Stimulated activated CD8-positive, alpha-beta memory T cell treated with anti-CD3 and anti-CD28 coated beads, Interleukin-2, amount 100 ng/mL, for 1 hour (primary cell): Measurements from ENCODE around the gene AGBL4.

Experiments used
- DNase-seq, 2 donors: peaks; one replicate each; pipeline ENCODE4 v3.0.0-alpha.2; 2020; ENCODE audit warnings: low read depth in 2 of 2

AGBL4 gene

DNA sequence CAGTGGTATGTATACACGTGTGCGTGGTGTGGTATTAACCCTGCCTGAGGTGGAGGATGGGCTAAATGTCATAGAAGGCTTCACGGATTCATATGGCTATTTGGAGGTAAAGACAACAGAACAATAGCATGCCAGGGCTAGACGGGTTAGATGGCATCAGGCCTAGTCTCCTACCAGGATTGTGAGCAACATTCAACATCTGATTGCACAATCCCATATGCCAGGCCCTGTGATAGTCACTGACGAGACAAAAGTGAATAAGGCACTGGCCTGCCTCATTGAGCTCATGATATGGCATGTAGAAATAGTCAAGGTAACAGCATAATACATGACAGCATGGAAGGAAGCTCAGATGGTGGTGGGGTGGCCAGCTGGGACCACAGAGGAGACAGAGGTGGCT, 1079.9 kb downstream of the AGBL4 start:
- no peak for DNase-seq

DNA sequence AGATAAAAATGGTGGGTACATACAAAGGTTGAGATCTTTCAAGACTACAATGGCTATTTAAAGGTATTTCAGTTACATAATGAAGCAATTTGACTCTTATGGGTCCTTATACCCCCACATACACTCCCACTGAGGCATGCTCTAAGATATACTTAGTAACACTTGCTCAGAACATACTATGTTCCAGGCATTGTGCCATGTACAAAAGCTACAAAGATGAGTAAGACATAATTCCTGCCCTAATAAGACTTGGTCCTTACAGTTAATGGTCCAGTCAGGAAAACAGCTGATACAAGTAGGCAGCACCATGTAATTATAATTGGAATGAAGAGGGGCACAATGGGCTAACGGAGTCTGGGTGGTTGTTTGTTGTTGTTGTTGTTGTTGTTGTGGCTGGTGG, 1080.4 kb downstream of the AGBL4 start:
- DNase-seq: no peak

DNA sequence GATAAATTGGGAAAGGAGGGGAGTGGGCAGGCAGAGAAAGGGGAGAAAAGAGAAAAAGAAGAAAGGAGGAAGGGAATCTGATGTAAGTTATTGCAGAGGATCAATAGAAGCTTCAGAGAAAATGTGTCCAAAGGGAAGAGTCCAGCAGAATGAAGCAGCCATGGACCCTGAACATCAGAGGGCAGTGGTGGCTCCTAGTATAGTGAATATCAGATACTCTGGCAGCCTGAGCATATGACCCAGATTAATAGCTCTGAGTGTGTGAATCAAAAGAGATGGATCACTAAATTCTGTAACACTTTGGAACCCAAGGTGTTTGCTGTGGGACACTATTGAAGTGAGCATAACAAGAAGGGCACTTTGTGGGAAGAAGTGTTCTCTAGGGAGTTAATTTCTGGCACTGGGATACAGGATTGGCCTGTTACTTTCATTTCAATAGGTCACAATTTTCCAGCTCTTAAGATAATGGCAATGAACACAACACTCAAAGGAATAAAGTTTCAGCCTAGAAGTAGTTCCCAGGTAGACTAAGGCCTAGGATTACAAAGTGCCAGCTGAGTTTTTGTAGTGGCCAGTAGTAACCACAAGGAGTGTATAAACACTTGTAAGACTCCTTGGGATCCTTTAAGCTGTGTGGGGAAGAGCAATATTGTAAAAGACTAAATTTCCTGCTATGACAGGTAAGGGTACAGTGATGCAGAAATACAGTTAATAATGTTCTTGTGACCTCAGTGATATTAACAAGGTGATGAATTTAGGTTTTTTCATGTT, 1082.6 kb downstream of the AGBL4 start:
- DNase-seq: no peak

DNA sequence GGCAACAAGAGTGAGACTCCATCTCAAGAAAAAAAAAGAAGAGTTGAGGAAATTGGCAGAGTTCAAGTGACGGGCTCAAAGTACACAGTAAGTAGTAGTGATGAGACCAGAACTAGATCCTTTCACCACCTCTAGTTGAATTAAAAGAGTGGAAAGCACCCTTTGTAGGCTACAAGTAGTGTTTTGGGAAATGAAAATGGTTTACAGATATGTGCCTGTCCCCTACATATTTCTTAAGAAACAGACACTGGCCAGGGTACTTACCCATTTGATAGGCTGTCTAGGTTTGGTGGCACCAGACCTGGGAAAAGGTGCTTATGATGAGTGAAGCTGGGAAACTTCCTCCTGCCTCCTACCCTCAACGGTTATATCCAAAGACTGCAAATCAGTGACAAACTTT, 1083.4 kb downstream of the AGBL4 start:
- DNase-seq: no peak

DNA sequence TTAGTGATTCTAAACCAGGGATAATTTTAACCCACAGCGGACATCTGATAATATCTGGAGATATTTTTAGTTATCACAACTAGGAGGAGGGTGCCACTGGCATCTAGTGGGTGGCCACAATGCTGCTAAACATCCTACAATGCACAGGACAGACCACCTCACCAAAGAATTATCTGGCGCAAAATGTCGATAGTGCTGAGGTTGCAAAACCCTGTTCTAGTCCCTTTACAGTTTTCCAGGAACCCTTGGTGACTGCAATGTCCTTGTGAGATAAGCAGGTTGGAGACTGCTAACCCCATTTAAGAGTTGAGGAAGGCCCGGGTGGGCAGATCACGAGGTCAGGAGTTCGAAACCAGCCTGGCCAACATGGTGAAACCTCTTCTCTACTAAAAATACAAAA, 1083.9 kb downstream of the AGBL4 start:
- no peak for DNase-seq

DNA sequence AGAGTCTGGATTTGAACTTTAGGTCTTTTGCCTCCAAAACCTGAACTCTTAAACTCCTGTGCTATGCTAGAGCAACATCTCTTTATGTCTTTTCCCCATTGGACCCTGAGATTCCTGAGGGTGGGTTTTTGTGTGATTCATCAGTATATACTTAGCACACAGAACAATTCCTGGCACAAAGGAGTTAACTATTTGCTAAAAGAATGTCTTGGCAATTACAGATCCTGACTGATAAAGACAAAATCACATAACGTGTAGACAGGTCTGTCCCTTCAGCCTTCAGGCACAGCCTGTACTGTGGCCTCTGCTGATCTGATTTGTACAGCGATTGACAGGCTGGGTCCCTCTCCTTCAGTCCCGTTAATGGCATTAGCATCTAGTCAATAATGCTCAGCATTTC, 1084.7 kb downstream of the AGBL4 start:
- no peak for DNase-seq

DNA sequence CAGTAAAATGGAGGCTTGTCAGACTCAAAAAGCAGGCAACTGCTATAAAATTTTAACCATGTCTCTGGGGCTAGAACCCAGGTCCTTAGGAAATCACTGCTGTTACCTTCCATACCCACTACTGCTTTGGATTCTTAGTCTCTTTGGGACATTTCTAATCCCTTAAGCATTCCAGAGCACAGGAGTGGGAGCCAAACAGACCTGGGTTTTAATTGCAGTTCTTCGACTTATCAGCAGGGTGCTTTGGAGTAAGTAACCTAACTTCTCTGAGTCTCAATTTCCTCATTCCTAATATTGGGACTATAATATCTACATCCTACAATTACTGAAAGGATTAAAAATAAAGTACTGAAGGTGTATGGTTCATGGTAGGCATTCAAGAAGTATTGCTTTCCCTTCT, 1086.0 kb downstream of the AGBL4 start:
- no peak for DNase-seq

DNA sequence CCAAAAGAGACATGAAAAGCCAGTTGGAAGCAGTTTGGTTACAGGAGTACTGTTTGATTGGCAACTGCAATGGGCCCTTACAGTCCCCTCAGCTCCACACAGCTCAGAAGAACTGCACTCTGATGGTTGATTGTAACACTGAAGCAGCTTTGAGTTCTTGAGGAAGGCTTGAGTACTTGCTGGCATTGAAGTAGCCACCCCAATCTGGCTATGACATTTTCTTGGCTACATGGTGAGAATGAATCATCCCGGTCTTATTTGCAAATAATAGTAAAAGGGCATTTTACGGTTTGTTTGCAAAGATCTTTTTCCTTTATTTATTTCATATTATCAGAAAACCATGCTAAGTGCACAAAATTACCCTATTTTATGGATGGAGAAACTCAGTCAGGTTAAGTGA, 1087.3 kb downstream of the AGBL4 start:
- no peak for DNase-seq

DNA sequence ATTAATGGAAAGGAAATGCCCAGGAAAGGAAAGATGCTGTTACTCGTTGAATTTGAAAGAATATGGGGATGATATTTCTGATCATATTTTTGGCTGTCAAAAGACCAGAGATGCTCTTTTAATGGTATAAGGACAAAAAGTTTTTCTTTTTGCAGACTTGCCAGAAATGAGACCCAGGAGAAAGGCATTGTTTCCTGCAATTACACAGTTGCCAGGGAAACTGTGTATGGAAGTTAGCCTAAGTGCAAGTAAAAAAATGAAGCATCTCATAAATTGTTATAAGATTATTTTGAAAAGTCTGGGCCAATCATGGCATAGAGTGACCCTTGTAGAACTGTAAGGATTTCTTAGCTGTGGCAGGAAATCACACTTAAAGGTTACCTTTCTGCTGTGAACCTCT, 1091.4 kb downstream of the AGBL4 start:
- no peak for DNase-seq

DNA sequence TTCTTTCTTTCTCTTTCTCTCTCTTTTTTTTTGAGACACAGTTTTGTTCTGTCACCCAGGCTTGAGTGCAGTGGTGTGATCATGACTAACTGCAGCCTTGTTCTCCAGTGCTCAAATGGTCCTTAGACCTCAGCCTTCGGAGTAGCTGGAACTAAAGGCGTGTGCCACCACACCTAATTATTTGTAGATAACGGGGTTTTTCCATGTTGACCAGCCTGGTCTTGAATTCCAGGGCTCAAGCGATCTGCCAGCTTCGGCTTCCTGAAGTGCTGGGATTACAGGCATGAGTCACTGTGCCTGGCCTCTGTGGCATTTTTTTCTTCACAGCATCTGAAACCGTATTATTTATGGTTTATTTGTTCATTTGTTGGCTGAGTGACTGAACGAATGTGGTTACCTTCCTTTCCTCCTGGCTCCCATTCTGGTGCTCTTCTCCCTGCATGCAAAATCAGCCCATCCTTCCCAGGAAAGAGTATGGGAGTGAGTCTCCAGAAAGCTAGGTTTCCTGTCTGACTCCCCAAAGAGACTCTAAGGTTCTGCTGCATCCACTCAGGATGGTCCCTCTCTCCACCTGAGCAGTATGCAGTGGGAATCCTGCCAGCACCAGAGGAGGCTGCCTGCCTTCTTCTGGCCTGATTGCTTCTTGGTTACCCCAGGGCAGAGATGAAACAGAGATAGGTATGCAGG, 1092.1 kb downstream of the AGBL4 start:
- no peak for DNase-seq

DNA sequence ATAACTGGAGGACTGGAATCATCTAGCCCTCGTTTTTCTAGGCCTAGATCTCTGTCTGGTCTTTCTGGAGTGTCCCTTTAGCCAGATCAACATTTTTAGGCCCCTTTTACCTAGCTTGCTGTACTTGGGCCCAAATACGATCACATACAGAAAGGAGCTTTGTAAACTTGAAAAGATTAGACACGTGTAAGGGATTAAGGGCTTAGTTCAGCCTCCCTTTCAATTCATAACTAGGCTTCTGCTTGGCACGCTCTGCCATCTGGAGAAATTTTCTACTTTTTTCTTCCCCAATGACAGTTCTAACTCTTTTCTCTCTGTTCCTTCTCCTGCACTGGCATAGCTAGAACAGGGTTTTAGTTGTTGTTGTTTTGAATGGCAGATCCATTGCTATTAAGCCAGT, 1093.7 kb downstream of the AGBL4 start:
- DNase-seq: no peak

DNA sequence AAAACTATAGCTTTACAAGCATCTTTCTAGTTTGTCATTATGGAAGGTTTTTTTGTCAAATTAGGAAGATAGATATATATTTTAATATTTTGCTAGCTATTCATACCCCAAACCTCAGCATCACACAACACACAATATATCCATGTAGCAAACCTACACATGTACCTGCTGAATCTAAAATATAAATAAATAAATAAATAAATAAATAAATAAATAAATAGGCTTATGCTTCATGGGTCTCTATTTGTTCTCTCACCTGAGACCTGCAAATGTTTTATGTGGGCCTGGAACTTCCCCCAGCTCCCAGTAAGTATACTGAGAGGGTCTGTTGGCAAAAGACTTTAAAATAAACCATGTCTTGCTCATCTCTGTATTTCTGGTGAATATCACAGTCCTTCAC, 1099.7 kb downstream of the AGBL4 start:
- no peak for DNase-seq

DNA sequence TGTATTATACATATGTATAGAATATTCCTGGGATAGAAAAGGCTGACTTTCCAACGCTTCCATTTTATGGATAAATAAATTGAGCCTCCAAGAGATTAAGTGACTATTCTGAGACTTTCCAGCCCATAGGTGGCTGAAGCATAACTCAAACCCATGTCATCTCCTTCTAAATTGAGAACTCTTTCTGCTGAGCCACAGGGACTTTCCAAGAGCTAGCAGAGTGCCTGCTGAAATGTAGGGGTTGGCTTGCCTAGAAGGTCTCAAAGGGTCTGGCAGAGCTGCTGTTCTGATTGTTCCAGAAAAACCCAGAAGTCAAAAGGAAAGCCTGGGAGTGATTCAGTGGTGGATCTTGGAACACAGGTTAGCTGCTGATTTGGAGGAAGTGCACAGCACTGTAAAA, 1100.6 kb downstream of the AGBL4 start:
- no peak for DNase-seq

DNA sequence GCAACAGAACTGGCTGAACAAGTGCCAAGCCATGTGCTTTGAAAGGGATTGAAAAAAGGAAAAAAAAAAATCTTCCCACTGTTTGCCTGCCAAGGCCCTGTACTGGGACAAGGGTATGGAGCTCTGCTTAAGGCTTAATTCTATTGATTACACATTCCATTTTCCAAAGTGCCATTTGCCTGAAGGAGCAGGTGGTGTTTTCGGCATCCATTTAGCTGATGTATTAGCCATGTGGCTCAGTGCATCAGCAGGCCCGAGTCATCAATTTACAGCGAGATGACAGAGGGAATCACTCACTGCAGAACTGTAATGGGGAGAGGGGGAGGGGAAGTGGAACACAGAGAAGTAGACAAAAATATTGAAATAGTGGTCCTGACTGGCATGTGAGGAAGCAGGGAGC, 1102.9 kb downstream of the AGBL4 start:
- DNase-seq: no peak

DNA sequence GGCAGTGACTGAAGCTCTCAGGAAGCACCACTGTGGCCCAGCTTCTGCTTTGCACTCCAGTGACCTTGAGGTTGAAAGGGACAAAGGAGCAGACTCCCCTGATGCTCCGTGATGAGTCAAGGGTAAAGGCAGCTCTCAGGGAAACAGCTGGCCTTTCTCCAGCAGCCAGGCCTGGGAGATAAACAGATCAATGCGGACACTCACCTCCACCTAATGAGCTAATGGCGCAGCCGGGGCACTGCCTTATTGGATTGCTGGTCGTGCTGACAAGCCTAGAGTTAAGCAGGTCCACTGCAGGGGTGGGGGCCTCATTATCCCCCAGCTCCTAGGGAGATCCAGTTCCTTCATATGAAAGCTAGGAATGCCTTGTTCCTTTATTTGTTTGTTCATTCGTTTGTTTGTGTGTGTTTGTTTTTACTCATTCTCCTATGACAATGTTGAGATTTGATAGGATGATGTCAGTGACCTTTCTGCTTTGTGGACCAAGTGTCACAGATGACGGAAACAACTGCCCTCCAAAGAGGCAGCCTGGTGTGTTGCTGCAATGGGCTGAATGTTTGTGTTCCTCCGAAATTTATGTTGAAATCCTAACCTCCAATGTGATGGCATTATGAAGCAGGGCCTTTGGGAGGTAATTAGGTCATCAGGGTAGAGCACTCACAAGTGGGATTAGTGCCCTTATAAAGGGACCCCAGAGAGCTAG, 1105.7 kb downstream of the AGBL4 start:
- no peak for DNase-seq

DNA sequence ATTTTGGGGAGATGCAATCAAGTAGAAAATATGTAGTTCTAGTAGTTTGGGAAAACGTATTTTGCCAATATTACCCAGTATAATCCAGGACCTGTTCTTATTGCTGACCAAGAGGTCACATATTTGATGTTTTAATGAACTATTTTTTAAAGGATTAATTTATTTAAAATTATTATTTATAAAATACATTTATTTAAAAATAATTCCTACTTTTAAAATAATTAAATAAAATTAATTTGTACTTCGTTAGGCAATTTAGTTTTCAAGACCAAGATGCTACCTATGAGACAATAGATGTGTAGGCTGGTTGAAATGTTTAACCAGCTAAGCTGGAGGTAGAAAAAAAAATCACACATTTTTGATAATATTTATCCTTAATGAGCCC, 1106.7 kb downstream of the AGBL4 start:
- DNase-seq: no peak

DNA sequence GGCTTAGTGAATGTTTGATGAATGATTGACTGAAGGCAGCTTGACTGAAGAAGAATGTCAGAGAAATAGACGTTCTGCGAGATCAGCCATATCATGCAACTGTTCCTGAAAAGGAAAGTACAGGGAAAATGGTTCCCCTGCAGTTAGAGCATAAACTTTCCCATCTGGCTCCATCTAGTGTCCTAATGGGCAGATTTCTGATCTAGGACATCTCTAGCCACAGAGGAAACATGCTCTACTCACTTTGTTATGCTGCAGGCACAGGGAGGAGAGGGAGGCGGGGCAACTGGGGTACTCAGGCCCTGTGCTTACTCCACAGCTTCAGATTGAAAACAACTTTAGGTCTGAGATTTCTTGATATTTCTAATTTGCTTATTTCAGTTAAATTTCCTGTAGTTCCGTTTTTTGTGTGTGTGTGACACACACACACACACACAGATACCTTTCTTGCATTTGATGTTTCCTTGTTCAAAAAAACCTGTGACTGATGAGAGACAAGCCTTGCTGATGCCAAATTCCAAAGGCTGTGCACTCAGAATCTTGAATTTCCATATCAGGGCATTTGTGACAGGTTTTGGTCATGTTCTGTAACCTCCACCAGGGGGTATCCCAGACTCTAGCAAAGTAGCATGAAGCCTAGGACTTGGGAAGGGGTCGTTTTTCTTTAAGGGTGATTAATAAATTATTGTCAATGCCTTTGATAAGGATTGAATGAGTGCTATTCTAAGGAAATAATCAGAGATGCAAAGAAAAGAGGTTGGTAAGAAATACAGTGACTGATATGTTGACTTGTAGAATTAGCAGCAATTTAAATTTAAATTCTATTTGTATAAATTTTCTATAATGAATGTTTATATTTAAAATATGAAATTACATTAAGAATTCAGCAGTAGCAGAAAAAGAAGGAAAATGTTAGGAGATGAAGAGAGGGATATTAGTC, 1107.4 kb downstream of the AGBL4 start:
- DNase-seq: no peak

DNA sequence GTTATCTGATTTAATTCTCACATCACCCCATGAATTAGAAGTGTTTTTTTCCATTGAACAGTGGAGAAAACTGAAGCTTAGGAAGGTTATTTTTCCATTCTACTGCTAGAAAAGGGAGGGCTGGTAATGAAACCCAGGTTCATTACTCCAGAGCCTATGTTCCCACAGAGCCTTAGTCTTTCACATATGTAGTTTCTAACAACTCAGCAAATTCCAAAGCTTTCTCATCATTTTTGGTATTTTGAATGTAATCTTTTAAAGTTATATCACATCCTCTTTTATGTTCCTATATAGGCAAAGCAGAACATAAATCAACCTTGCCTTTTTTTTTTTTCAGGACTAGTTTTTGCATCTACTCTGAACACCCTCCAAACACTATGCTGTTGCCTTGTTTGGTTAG, 1115.1 kb downstream of the AGBL4 start:
- no peak for DNase-seq

DNA sequence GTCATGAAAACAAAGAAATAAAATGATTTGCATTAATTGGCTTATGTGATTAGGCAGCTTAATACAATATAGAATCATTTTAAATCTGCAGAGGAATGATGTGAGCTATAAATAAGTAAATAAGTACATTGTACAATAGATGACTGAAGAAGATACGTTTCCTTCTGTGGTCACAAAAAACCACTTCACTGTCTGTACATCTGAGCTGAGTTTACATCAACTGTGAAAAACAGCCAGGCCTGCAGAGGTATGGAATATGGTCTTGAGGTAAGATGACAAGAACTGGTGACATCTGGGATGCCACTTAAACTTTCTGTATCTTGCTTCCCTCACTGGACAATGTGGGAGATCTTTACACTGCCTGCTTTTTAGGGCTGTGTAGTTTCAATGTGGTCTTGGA, 1117.0 kb downstream of the AGBL4 start:
- no peak for DNase-seq

DNA sequence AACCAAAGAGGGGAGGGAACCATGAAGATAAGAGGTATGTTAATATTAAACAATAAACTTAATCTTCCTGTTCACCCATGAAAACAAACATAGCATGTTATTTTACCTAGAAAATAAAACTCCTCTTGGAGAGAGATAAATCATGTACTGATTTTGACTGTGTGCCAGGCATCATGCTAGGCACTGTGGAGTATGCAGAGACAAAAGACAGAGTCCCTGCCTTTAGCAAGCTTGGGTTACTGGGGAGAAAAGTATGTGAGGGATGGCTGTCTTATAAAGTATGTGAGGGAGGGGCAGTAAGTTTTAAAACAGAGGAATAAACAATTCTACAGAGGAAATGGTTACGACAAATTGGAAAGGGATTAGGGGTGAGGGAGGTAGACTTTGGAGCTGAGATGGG, 1117.6 kb downstream of the AGBL4 start:
- DNase-seq: no peak

DNA sequence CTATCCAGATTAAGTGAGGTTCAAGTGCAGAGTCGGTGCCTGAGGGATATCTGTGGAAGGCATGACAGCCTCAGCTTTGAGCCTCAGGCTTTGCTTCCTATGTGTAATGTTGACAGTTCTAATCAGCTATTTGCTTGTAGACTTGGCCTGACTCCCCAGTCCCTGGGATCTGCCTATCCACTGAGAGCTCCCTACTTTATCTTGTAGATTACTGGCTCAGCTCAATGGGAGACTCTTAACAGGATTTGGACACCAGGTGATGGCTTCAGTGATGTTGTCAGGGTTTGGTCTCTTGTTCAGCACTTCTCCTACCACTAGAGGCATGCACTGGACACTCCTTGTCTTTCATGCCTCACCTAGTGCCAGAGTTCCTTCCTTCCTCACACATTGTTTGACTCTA, 1120.5 kb downstream of the AGBL4 start:
- no peak for DNase-seq

DNA sequence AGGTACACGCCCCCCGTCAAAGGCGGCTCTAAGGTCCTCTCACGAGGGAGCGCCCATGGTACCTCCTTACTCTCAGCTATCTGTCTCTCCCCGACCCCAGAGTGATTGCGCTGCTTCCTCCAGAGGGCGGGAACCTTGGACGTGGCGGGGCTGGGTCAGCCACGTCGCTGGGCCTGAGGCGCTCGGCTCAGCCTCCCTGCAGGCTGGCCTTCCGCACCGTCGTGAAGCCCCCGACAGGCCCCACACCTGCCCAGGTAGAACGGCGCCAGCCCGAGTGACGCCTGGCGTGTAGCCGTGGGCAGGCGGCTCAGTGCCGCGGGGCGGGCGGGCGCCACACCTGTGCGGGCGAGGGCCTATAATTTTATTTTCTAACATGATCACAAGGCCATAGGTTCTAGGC, 1124.9 kb downstream of the AGBL4 start:
- no peak for DNase-seq
